GM18868 (cell line): ENCODE measurements around the gene AKAP5.
"Not testable (repeated sequence)": the region's sequence is repeated elsewhere in the genome, so short reads cannot be mapped to it uniquely, and the experiment has no call there.

Source experiments
- ATAC-seq: cut with Tn5 transposase; IDR thresholded peaks from one replicate; pipeline ENCODE4 v1.9.1; 2021; ENCODE audit warnings: mild to moderate bottlenecking, moderate library complexity; ENCODE audit not compliant: unreplicated experiment

The AKAP5 gene

GRCh38 chr14:64501411-64502171, 36.3 kb downstream of the AKAP5 start:
- no peak for ATAC-seq

GRCh38 chr14:64502456-64502855, 37.2 kb downstream of the AKAP5 start:
- no peak for ATAC-seq

GRCh38 chr14:64502887-64503433, 37.7 kb downstream of the AKAP5 start:
- ATAC-seq, result no peak

GRCh38 chr14:64503434-64504309, 38.4 kb downstream of the AKAP5 start, which contains the start of gene ZBTB25:
TSS of gene ZBTB25 (minus strand) at chr14:64503838. CDS start at chr14:64490533, 13,305 bp downstream.
- peak; percentile 66 for ATAC-seq

- peak; percentile 15 for ATAC-seq
These were observed 39.1 kb downstream of the AKAP5 start, which contains the start of gene ZBTB1 for GRCh38 chr14:64504310-64504896. TSS of gene ZBTB1 (plus strand) at chr14:64504770. CDS start at chr14:64521505, 16,735 bp downstream.

GRCh38 chr14:64504897-64505794, 39.8 kb downstream of the AKAP5 start:
- peak; percentile 27 for ATAC-seq

- no peak for ATAC-seq
These were observed 41.4 kb downstream of the AKAP5 start for GRCh38 chr14:64506721-64507120.

GRCh38 chr14:64507376-64508156, 42.3 kb downstream of the AKAP5 start:
- no peak for ATAC-seq

- peak; percentile 16 for ATAC-seq
These were observed 43.0 kb downstream of the AKAP5 start for GRCh38 chr14:64508215-64508776.

GRCh38 chr14:64509036-64509435, 43.7 kb downstream of the AKAP5 start:
- no peak for ATAC-seq

- no peak for ATAC-seq
These were observed 45.7 kb downstream of the AKAP5 start for GRCh38 chr14:64510825-64511671.

- ATAC-seq, result no peak
These were observed 48.0 kb downstream of the AKAP5 start for GRCh38 chr14:64513271-64513670.

- no peak for ATAC-seq
These were observed 49.8 kb downstream of the AKAP5 start for GRCh38 chr14:64515053-64515452.

- no peak for ATAC-seq
These were observed 51.7 kb downstream of the AKAP5 start for GRCh38 chr14:64516969-64517368.

GRCh38 chr14:64517667-64518066, 52.4 kb downstream of the AKAP5 start:
- not testable (repeated sequence) for ATAC-seq

- ATAC-seq, result no peak
These were observed 52.9 kb downstream of the AKAP5 start for GRCh38 chr14:64518229-64518628.

GRCh38 chr14:64520699-64521098, 55.4 kb downstream of the AKAP5 start:
- no peak for ATAC-seq
